Smooth muscle cell (in vitro differentiated cells): ENCODE results near the gene MCF2L. TPM values are rescaled to one million over a fixed set of nuclear protein-coding genes. Genes with fewer than 3 reads are reported as not detected.

ENCODE experiments used
- DNase-seq: peaks from one replicate; lab custom pipeline; 2025; ENCODE audit not compliant: unreplicated experiment; lab: John Stamatoyannopoulos, UW
- H2AFZ ChIP-seq: fragments of 200-600 bp; sonication (generic); 2 replicates; pipeline ENCODE4 v1.6.0; 2016; ENCODE audit warnings: antibody characterized with exemption, low read depth, mild to moderate bottlenecking
- H3F3A ChIP-seq: fragments of 200-600 bp; sonication (generic); 2 replicates; pipeline ENCODE4 v1.6.0; 2017; ENCODE audit warnings: antibody characterized with exemption, low read depth
- H3K27ac ChIP-seq: fragments of 200-600 bp; sonication (generic); 2 replicates; pipeline ENCODE4 v1.5.1; 2016; ENCODE audit warnings: low read depth, mild to moderate bottlenecking
- H3K27me3 ChIP-seq: fragments of 200-600 bp; sonication (generic); 2 replicates; pipeline ENCODE4 v1.6.1; 2016; ENCODE audit warnings: low read depth, mild to moderate bottlenecking
- H3K36me3 ChIP-seq: fragments of 200-600 bp; sonication (generic); 2 replicates; pipeline ENCODE4 v1.5.1; 2016; ENCODE audit warnings: low read depth
- H3K4me1 ChIP-seq: fragments of 200-600 bp; sonication (generic); 2 replicates; pipeline ENCODE4 v1.5.1; 2016; ENCODE audit warnings: low read depth
- H3K4me2 ChIP-seq: fragments of 200-600 bp; sonication (generic); 2 replicates; pipeline ENCODE4 v1.6.0; 2016; ENCODE audit warnings: mild to moderate bottlenecking
- H3K4me3 ChIP-seq: fragments of 200-600 bp; sonication (generic); 2 replicates; pipeline ENCODE4 v1.5.1; 2016; ENCODE audit warnings: mild to moderate bottlenecking
- H3K79me2 ChIP-seq: fragments of 200-600 bp; sonication (generic); 2 replicates; pipeline ENCODE4 v1.6.0; 2016; ENCODE audit warnings: low read depth, mild to moderate bottlenecking
- H3K9ac ChIP-seq: fragments of 200-600 bp; sonication (generic); 2 replicates; pipeline ENCODE4 v1.6.0; 2016; ENCODE audit warnings: low read depth
- H3K9me3 ChIP-seq: fragments of 200-600 bp; sonication (generic); replicated peaks from 2 replicates; pipeline ENCODE4 v1.5.1; 2016; ENCODE audit warnings: low read depth
- H4K20me1 ChIP-seq: fragments of 200-600 bp; sonication (generic); 2 replicates; pipeline ENCODE4 v1.6.0; 2016; ENCODE audit warnings: low read depth
- CTCF ChIP-seq: fragments of 200-600 bp; sonication (generic); IDR thresholded peaks from 2 replicates; pipeline ENCODE4 v1.5.1; 2017; ENCODE audit warnings: borderline replicate concordance, mild to moderate bottlenecking, antibody characterized with exemption; ENCODE audit not compliant: insufficient read depth, poor library complexity, severe bottlenecking
- whole genome bisulfite sequencing: methylation state at CpG from one replicate; pipeline ENCODE4 v1.1.7; 2016; ENCODE audit warnings: low lambda C conversion rate; 5-methylcytosine and 5-hydroxymethylcytosine counted together
- polyA plus RNA-seq: library from polyadenylated mRNA; unstranded; fragments of >200 nt; fragmentation: Nextera tagmentation; extraction: Ambion mirVana; gene quantifications from 2 replicates; pipeline ENCODE4 v1.2.1, GENCODE V29; 2016
- total RNA-seq: library from RNA; depleted of rRNA; stranded (reverse); fragments of >200 nt; gene quantifications from 2 replicates; pipeline ENCODE4 v1.2.3, GENCODE V29; 2014

Gene MCF2L
- total and polyA plus RNA-seq, 2 experiments from 2014 or later: 0.54 to 7.6 TPM

- H3K4me3 ChIP-seq: no peak overlapping the region
- H3K4me1 ChIP-seq: peaks cover 5% of the 10 kb centered on the region
- WGBS: 76% methylated on average over 8 of the region's 8 CpGs
- H3K79me2 ChIP-seq: no peaks in the 10 kb centered on the region
- H2AFZ ChIP-seq: no peak overlapping the region
- H3K9ac ChIP-seq: no peak overlapping the region
- no peaks in the 10 kb centered on the region for H3K27me3 ChIP-seq
- no peaks in the 10 kb centered on the region for H3F3A ChIP-seq
- TF ChIP-seq CTCF: no peak
- no peaks in the 10 kb centered on the region for H4K20me1 ChIP-seq
- H3K9me3 ChIP-seq: no peaks in the 10 kb centered on the region
- no peak for DNase-seq
- H3K36me3 ChIP-seq: no peaks in the 10 kb centered on the region
- no peak overlapping the region for H3K27ac ChIP-seq
- peak overlapping the region; percentile 65 for H3K4me2 ChIP-seq
These were observed 39.3 kb upstream of the MCF2L start for GRCh38 chr13:112929783-112930055.

- no peak for TF ChIP-seq CTCF
These were observed 38.8 kb upstream of the MCF2L start for GRCh38 chr13:112930192-112930591.

GRCh38 chr13:112931028-112931934 is 37.7 kb upstream of the MCF2L start:
- Histone ChIP-seq H3K9ac (no peak overlapping the region), H2AFZ (no peak overlapping the region), H3K27ac (no peak overlapping the region), H3F3A (no peaks in the 10 kb centered on the region), H3K27me3 (no peaks in the 10 kb centered on the region), H3K4me1 (peaks cover 5% of the 10 kb centered on the region), H3K4me3 (no peak overlapping the region), H3K4me2 (peak overlapping the region; percentile 29), H3K36me3 (no peaks in the 10 kb centered on the region), H3K79me2 (no peaks in the 10 kb centered on the region), H4K20me1 (no peaks in the 10 kb centered on the region), H3K9me3 (no peaks in the 10 kb centered on the region)
- no peak for DNase-seq
- TF ChIP-seq CTCF: peak; percentile 53
- 59% methylated on average over 32 of the region's 32 CpGs for WGBS

More at GRCh38 chr13:112930192-112930591, 38.8 kb upstream of the MCF2L start:
- Histone ChIP-seq H3K27ac (no peak overlapping the region), H3K79me2 (no peaks in the 10 kb centered on the region), H2AFZ (no peak overlapping the region), H3K4me1 (peaks cover 5% of the 10 kb centered on the region), H3K36me3 (no peaks in the 10 kb centered on the region), H3K9me3 (no peaks in the 10 kb centered on the region), H3K27me3 (no peaks in the 10 kb centered on the region), H3F3A (no peaks in the 10 kb centered on the region), H4K20me1 (no peaks in the 10 kb centered on the region), H3K4me2 (no peak overlapping the region), H3K4me3 (no peak overlapping the region), H3K9ac (no peak overlapping the region)
- DNase-seq: no peak

GRCh38 chr13:112932971-112933370 is 36.0 kb upstream of the MCF2L start:
- Histone ChIP-seq H2AFZ (no peak overlapping the region), H3K4me1 (peaks cover 5% of the 10 kb centered on the region), H3K4me2 (no peak overlapping the region), H3K36me3 (no peaks in the 10 kb centered on the region), H4K20me1 (no peaks in the 10 kb centered on the region), H3K4me3 (no peak overlapping the region), H3F3A (no peaks in the 10 kb centered on the region), H3K79me2 (no peaks in the 10 kb centered on the region), H3K9me3 (no peaks in the 10 kb centered on the region), H3K27ac (no peak overlapping the region), H3K9ac (no peak overlapping the region), H3K27me3 (no peaks in the 10 kb centered on the region)
- 89% methylated on average over 9 of the region's 9 CpGs for WGBS
- TF ChIP-seq CTCF: no peak
- DNase-seq: no peak
